Heart left ventricle (tissue), 16 donors: ENCODE data around the gene MCF2L. TPM values are rescaled to one million over a fixed set of nuclear protein-coding genes. Genes with fewer than 3 reads are reported as not detected.

Experiments
- ATAC-seq, 4 donors: fragments of 200-7000 bp; cut with Tn5 transposase; one replicate each; pipeline ENCODE4 v1.9.1; 2020 to 2022; ENCODE audit warnings: moderate library complexity in 4 of 4, mild to moderate bottlenecking in 3 of 4, moderate number of reproducible peaks in 1 of 4
- DNase-seq, 5 donors: peaks; one replicate each; pipeline ENCODE4 v3.0.0-alpha.2; 2020
- H3K27ac ChIP-seq, 12 donors: fragments of 200-600 bp; sonication (generic) in 4 of 12; one replicate each; pipeline versions ENCODE4 v1.5.0 to v1.8.0; 2016 to 2022; ENCODE audit warnings: mild to moderate bottlenecking in 2 of 12
- H3K27me3 ChIP-seq, 9 donors: fragments of 200-600 bp; sonication (generic) in 2 of 9; one replicate each; pipeline versions ENCODE4 v1.5.1 to v1.8.0; 2016 to 2022; ENCODE audit warnings: mild to moderate bottlenecking in 3 of 9
- H3K36me3 ChIP-seq, 9 donors: fragments of 200-600 bp; sonication (generic) in 2 of 9; one replicate each; pipeline versions ENCODE4 v1.5.0 to v1.8.0; 2018 to 2022; ENCODE audit warnings: mild to moderate bottlenecking in 2 of 9
- H3K4me1 ChIP-seq, 12 donors: fragments of 200-600 bp; sonication (generic) in 4 of 12; one replicate each; pipeline versions ENCODE4 v1.5.0 to v1.8.0; 2016 to 2022; ENCODE audit warnings: mild to moderate bottlenecking in 3 of 12
- H3K4me3 ChIP-seq, 12 donors: fragments of 200-600 bp; sonication (generic) in 4 of 12; one replicate each; pipeline versions ENCODE4 v1.5.0 to v1.8.0; 2017 to 2022; ENCODE audit warnings: mild to moderate bottlenecking in 9 of 12, moderate library complexity in 4 of 12
- H3K9me3 ChIP-seq, 12 donors: fragments of 200-600 bp; sonication (generic) in 4 of 12; one replicate each; pipeline versions ENCODE4 v1.5.0 to v1.8.0; 2016 to 2022; ENCODE audit warnings: mild to moderate bottlenecking in 1 of 12
- CTCF ChIP-seq, 12 donors: fragments of 200-600 bp; sonication (generic) in 4 of 12; IDR thresholded peaks; one replicate each; pipeline versions ENCODE4 v1.5.0 to v1.8.0; 2018 to 2022; ENCODE audit warnings: antibody characterized with exemption in 12 of 12, mild to moderate bottlenecking in 5 of 12
- POLR2A ChIP-seq, 2 donors: fragments of 450-650 bp; IDR thresholded peaks; one replicate each; pipeline ENCODE4 v1.6.1; 2017; ENCODE audit warnings: antibody characterized with exemption in 2 of 2, mild to moderate bottlenecking in 2 of 2, moderate library complexity in 2 of 2
- WGBS, 4 donors: extraction: QIAGEN DNeasy Blood & Tissue Kit in 2 of 4; methylation state at CpG; one replicate each; pipeline versions ENCODE4 v1.1.5 to v1.1.7; 2013 to 2018; 5-methylcytosine and 5-hydroxymethylcytosine counted together
- intact Hi-C, 10 donors: fragments of 100-400 bp; cut with DNase I; formaldehyde crosslinking; loops; one replicate each; pipeline versions ENCODE4 v1.11.1 to v1.14.2; 2022
- polyA plus RNA-seq, 2 donors: library from polyadenylated mRNA; stranded (reverse); fragments of 200-250 nt; gene quantifications; one replicate each; pipeline ENCODE4 v1.2.3, GENCODE V29; 2013
- total RNA-seq, 9 donors: library from RNA; depleted of rRNA in 2 of 9; stranded (reverse); fragments of >200 nt in 2 of 9; fragmentation: NEBNext Ultra II Directional in 3 of 9; extraction: Animal tissue kit (Norgen Biotek cat#: 25700) in 3 of 9; gene quantifications; one replicate each; pipeline versions ENCODE4 v1.1.0 to v1.2.4, GENCODE V29; 2016 to 2023
- donor health status: ischemic (EF 13 %, LVEDD 7.1; RV severe dilation, severe dysfunction).
- donor health status: healthy with polysubstance abuse.
- donor health status: DM: no; HTN: yes; CAD: no.
- donor health status: DM: no; HTN: no; CAD: no.
- donor health status: ischemic (EF 25% LVEDD 6.9; RV normal size, moderate dysfunction).
- donor health status: ischemic (EF 25% LVEDD 5.7; RV mildly dilated, moderate dysfunction).
- donor health status: healthy.
- donor health status: DM: yes; HTN: yes; CAD: no.
- donor health status: ischemic (EF 35%, LVEDD 5.7; RV mildly dilated, moderate dysfunction).
- donor health status: nonischemic (EF 11% LVEDD 7.7; RV severe dilation, severe dysfunction).
- donor health status: DM: yes; HTN: yes; CAD: no.
- donor health status: PGD.
- donor health status: ischemic (EF 29% LVEDD 5.4; RV normal size, mild dysfunction).
- donor health status: nonischemic (EF 23%, LVEDD 6.1; RV moderate dilation, normal function).

MCF2L gene
- total and polyA plus RNA-seq, 11 donors: 26.0 to 61.0 (median 42.7) TPM

- H3K4me1 ChIP-seq: no peaks in the 10 kb centered on the region
- H3K4me3 ChIP-seq: no peak overlapping the region
- DNase-seq: peak in 2 of 5 donors; percentile 17 to 51
- H3K36me3 ChIP-seq: peaks cover 0 to 33% (median 0%) of the 10 kb centered on the region in 9 donors
- no peaks in the 10 kb centered on the region for H3K27me3 ChIP-seq
- intact Hi-C loops: no loop called here
- H3K27ac ChIP-seq: no peak overlapping the region
- H3K9me3 ChIP-seq: no peaks in the 10 kb centered on the region
- 75 to 86% (median 82%) methylated on average over 13 to 15 of the region's 15 CpGs for WGBS, 4 donors
- ATAC-seq: peak in 1 of 4 donors; percentile 2
- no peak for TF ChIP-seq CTCF (IDR thresholded peaks at IDR 0.05)
- TF ChIP-seq POLR2A (IDR thresholded peaks at IDR 0.05): no peak
Measured at GRCh38 chr13:113059891-113060290, 90.9 kb downstream of the MCF2L start.

GRCh38 chr13:113060557-113061270 is 91.7 kb downstream of the MCF2L start:
- Histone ChIP-seq H3K4me1 (no peaks in the 10 kb centered on the region), H3K9me3 (no peaks in the 10 kb centered on the region), H3K36me3 (peaks cover 0 to 41% (median 0%) of the 10 kb centered on the region in 9 donors), H3K4me3 (no peak overlapping the region), H3K27ac (no peak overlapping the region), H3K27me3 (no peaks in the 10 kb centered on the region)
- intact Hi-C loops: no loop called here
- WGBS, 4 donors: 86 to 89% (median 87%) methylated on average over 24 to 34 of the region's 34 CpGs
- peak in 1 of 4 donors; percentile 13 for ATAC-seq
- DNase-seq: peak in 2 of 5 donors; percentile 13 to 24
- TF ChIP-seq CTCF (IDR thresholded peaks at IDR 0.05) (no peak), POLR2A (IDR thresholded peaks at IDR 0.05) (no peak)

GRCh38 chr13:113061271-113061625 is 92.2 kb downstream of the MCF2L start:
- 87 to 94% (median 91%) methylated on average over 4 to 9 of the region's 9 CpGs for WGBS, 4 donors
- H3K4me3 ChIP-seq: no peak overlapping the region
- TF ChIP-seq CTCF (IDR thresholded peaks at IDR 0.05) (no peak), POLR2A (IDR thresholded peaks at IDR 0.05) (no peak)
- no peak overlapping the region for H3K27ac ChIP-seq
- ATAC-seq (peak in 1 of 4 donors; percentile 5), DNase-seq (peak in 2 of 5 donors; percentile 5 to 21)
- H3K36me3 ChIP-seq: peaks cover 0 to 47% (median 2%) of the 10 kb centered on the region in 9 donors
- no peaks in the 10 kb centered on the region for H3K9me3 ChIP-seq
- intact Hi-C loops: no loop called here
- no peaks in the 10 kb centered on the region for H3K4me1 ChIP-seq
- no peaks in the 10 kb centered on the region for H3K27me3 ChIP-seq

- intact Hi-C loops: no loop called here
- no peaks in the 10 kb centered on the region for H3K4me1 ChIP-seq
- WGBS, 4 donors: 45 to 88% (median 82%) methylated on average over 4 to 14 of the region's 14 CpGs
- ATAC-seq: no peak
- H3K4me3 ChIP-seq: no peak overlapping the region
- TF ChIP-seq POLR2A (IDR thresholded peaks at IDR 0.05): no peak
- TF ChIP-seq CTCF (IDR thresholded peaks at IDR 0.05): no peak
- H3K9me3 ChIP-seq: no peaks in the 10 kb centered on the region
- H3K36me3 ChIP-seq: peaks cover 0 to 50% (median 4%) of the 10 kb centered on the region in 9 donors
- peak in 2 of 5 donors; percentile 19 to 44 for DNase-seq
- no peak overlapping the region for H3K27ac ChIP-seq
- no peaks in the 10 kb centered on the region for H3K27me3 ChIP-seq
Measured at GRCh38 chr13:113061796-113062425, 92.9 kb downstream of the MCF2L start.
